Activated CD8-positive, alpha-beta memory T cell treated with anti-CD3 and anti-CD28 coated beads for 4 hours (primary cell): Measurements from ENCODE around the gene SLC6A1.

Experiments used
- DNase-seq, 2 donors: peaks; one replicate each; pipeline ENCODE4 v3.0.0-alpha.2; 2020; ENCODE audit warnings: low read depth in 2 of 2

Gene SLC6A1

GRCh38 chr3:11019116-11019819, 26.7 kb downstream of the SLC6A1 start:
- DNase-seq, result no peak

DNA sequence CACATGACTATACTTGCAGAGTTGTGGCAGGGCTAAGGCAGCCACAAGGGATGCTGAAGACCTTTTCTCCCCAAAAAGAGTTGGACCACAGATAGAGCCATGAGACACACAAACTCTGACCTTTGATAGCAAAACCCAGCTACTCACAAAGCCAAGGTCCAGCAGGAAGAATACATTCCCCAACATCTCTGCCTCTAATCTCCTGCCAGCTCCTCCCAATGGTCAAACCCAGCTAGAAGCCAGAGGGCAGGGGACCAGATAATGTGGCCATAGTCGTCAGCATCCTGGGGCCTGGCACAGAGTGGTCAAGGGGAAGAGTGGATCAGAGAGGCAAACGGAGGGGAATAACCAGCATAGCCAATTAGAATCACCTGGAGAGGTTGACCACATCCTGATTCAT, 28.2 kb downstream of the SLC6A1 start:
- DNase-seq, result no peak

- DNase-seq, result no peak
These were observed 29.1 kb downstream of the SLC6A1 start for GRCh38 chr3:11021611-11022011.

DNA sequence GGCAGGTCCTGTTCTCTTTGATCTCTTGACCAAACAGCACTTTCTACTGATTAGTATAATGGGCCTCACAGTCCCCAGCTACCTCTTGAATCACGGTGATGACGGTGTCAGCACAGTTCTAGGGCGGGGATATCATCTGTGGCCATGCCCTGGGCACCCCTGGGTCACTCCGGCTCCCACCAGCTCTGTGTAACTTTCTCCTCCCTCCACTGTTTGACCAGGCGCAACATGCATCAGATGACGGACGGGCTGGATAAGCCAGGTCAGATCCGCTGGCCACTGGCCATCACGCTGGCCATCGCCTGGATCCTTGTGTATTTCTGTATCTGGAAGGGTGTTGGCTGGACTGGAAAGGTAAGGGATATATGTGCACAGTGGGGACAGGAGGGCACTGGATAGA, 29.6 kb downstream of the SLC6A1 start:
- DNase-seq, result no peak

DNA sequence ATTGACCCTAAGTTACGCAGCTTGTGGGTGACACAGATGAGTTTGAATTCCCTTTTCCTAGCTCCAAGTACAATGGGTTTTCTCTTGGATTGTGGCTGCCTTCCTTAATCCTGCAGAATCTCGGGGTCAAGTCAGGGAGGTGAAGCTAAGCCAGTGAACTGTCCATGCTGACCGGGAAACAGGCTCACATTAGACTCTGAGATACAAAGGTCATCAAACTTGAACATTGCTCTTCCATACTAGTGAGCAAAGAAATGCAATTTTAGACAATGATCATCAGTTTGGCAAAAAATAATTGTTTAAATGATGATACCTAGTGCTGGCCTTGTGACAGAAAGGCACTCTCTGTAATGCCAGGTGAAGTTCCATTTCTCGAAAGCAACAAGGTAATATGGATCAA, 31.6 kb downstream of the SLC6A1 start:
- no peak for DNase-seq

DNA sequence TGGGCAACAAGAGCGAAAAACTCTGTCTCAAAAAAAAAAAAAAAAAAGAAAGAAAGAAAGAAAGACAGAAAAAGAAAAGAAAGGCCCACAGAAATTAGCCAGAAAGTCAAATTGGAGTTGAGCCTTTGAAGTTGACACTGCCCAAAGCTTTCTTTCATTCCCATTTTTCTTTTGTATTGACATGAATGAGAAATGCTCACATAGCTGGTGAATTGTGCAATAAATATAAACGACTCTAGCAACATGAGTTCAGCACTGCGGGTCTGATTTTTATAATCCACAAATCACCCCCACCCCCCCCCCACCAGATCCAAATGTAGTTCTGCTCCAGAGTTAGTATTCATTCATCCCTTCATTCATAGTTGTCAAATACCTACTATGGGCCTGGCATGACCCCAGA, 37.4 kb downstream of the SLC6A1 start:
- DNase-seq, result no peak

GRCh38 chr3:11033871-11034270, 41.3 kb downstream of the SLC6A1 start:
- no peak for DNase-seq

DNA sequence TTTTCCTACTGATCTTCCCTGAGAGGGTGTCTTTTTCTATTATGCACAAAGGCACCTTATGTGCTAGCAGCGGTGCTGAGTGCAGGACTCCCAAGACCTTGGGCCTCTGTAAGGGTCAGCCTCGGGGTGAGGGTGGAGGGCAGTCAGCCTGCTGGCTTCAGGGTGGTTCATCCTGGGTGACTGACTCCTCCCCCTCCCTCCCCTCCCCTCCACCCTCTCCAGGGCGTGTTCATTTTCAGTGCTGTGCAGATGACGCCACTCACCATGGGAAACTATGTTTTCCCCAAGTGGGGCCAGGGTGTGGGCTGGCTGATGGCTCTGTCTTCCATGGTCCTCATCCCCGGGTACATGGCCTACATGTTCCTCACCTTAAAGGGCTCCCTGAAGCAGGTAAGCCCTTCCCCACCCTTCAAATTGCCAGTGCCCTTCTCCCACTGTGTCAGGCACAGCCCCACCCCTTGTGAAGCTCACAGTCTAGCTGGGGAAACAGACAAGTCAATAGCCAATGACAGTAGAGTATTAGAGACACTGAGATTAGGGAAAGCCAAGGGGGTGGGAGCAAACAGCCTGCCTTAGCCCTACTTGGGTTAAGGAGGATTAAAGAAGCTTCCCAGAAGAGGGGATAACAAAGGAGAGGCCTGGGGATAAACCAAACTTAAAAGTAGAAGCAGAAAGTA, 41.9 kb downstream of the SLC6A1 start:
- no peak for DNase-seq

DNA sequence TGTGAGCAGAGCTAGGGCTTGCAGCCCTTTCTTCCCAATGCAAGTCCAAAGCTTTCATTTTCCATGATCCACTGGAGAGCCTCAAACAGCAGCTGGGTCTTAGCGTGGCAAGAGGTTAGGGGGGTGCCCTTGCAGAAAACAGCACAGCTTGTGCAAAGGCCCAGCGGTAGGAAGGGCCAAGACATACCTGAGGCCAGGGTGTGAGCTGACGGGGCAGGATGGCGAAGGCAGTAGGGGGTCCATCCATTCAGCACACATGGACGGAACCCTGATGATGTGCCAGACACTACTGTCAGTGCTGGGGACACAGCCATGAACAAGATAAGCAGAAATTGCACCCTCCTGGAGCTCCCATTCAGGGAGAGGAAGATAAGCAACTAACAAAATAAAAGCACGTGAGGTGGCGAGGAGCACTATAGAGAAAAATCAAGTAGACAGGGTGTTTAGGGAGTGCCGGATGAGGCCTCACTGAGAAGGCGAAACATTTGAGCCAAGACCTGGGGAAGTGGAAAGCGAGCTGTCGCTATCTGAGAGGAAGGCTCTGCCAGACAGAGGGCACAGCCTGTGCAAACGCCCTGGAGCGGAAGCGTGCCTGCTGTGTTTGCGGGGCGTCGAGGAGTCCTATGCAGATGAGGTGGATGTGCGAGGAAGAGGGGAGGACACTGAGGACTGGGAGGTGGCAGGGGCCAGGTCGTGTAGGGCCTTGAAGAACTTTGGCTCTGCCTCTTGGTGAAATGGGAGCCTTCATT, 43.4 kb downstream of the SLC6A1 start:
- no peak for DNase-seq

- no peak for DNase-seq
These were observed 44.8 kb downstream of the SLC6A1 start for GRCh38 chr3:11037241-11037873.

- DNase-seq, result no peak
These were observed 45.4 kb downstream of the SLC6A1 start for GRCh38 chr3:11037976-11038375.

GRCh38 chr3:11045536-11045935, 53.0 kb downstream of the SLC6A1 start:
- no peak for DNase-seq

GRCh38 chr3:11047500-11047899, 55.0 kb downstream of the SLC6A1 start:
- DNase-seq, result no peak

GRCh38 chr3:11050666-11051323, 58.2 kb downstream of the SLC6A1 start:
- no peak for DNase-seq

- no peak for DNase-seq
These were observed 61.5 kb downstream of the SLC6A1 start for GRCh38 chr3:11053926-11054503.

DNA sequence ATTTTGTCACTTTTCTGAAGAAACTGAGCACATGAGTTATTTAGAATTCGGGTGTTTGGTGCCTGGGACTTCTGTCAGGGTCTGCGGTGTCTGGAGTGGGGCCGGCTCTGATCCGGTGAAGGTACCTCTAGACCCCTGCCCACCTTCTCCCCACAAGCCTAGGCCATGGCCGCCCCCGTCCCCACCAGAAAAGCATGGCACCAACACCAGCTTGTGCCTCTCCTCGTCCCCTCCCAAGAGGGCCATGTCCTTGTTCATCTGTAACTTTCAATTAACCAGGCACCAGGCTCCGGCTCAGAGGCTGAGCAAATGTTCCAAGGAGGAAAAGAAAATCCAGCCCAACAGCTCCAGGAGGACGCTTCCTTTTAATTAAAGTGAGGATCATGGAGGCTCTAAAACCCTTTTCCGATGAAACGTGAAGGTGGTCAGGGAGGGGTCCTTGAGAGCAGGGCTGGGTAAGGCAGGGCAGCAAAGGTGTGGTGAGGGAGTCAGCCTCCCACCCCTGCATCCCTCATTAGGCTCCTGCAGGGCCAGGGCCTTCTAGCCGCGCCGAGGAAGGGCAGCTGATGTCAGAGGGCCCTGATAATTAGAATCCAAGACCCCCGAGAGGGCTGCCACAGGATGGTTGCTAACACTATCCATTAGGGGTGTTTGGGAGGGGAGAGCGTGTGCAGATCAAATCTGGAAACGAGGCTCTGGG, 62.3 kb downstream of the SLC6A1 start:
- no peak for DNase-seq

DNA sequence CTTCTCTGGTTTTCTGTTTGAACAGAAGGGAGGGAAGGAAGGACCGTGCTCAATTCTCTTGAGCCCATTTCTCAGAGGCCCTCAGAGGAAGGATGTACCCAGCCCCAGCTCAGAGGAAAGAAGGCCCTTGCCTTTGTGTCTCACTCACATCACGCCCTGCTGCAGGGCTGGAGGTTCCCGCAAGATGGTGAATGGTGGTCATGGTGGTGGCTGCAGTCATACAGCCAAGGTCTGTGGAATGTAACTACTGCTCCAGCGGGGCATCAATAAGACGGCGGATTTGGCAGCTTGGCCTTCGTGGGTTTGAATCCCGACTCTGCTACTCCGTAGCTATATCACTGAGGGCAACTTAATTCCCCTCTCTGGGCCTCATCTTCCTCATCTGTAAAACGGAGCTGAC, 62.9 kb downstream of the SLC6A1 start:
- no peak for DNase-seq

DNA sequence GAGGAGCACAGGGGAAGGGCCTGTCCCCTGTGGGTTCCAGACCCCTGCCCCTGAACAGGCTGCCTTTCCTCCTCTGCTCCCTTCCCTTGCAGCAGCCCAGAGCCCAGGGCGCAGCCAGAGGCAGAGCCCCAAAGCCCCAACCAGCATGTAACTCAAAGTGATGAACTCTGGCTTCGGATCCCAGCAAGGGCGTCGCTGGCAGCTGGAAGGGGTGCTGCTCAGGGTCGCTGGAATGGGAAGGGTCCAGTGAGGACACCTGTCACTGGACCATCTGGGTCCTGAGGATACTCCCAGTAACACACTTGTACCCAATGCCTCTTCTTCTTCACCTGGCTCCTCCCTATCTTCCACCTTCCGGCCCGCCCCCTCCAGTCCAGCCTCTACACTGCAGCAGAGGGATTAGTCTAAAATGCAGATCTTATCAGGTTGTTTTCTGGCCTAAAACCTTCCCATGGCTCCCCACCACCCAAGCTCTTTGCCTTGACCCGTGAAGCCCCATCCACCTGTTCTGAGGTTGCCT, 64.0 kb downstream of the SLC6A1 start:
- DNase-seq, result no peak

- DNase-seq, result no peak
These were observed 65.1 kb downstream of the SLC6A1 start for GRCh38 chr3:11057655-11058054.

DNA sequence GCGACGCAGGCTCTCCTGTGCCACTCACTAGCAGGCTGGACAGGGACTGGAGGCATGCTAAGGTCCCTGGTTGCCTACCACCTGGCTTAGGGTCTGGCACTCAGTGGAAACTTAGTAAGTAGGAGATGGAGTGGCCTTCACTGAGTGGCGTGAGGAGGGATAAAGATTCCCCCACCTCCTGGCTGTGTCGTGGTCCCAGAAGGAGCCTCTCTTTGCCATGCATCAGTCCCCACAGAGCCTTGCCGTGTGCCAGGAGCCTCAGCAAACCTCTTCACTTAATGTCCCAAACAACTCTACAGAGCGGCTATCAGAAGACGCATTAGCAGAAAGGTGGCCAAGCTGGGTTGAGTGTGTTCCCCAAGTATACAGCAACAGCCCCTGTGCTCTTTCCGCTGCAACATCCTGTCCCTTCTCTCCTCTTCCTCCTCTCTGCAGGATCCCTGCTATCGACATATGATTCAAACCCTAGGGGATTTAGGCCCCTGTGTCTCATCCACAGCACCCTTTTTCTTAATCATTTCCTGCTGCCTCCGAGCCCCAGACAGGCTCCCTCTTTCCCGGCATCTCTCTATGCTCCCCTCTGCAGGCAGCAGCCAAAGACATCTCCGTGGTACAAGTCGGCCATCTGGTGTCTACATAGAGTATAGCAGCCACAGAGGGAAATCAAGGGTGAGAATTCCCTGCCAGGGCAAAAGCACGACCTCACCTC, 66.7 kb downstream of the SLC6A1 start:
- no peak for DNase-seq
